IPS DF 6.9 (cell line): ENCODE results near the gene CAMTA1.

Experiments used
- DNase-seq: peaks from one replicate; pipeline ENCODE4 v3.0.0-alpha.2; 2013; ENCODE audit warnings: low read depth, low spot score
- H3K27ac ChIP-seq: one replicate; pipeline ENCODE4 v1.5.1; 2013; ENCODE audit warnings: low read length, control low read depth
- H3K27me3 ChIP-seq: 2 replicates; pipeline ENCODE4 v1.6.1; 2013; ENCODE audit warnings: mild to moderate bottlenecking, low read length; ENCODE audit not compliant: control insufficient read depth, insufficient read depth
- H3K36me3 ChIP-seq: 2 replicates; pipeline ENCODE4 v1.6.1; 2013; ENCODE audit warnings: low read length; ENCODE audit not compliant: control insufficient read depth, insufficient read depth
- H3K4me1 ChIP-seq: 2 replicates; pipeline ENCODE4 v1.6.1; 2013; ENCODE audit warnings: low read length; ENCODE audit not compliant: control insufficient read depth, insufficient read depth
- H3K4me3 ChIP-seq: 2 replicates; pipeline ENCODE4 v1.5.1; 2013; ENCODE audit warnings: mild to moderate bottlenecking, low read length
- H3K9me3 ChIP-seq: 2 replicates; pipeline ENCODE4 v1.6.1; 2013; ENCODE audit warnings: low read length, inconsistent platforms; ENCODE audit not compliant: control insufficient read depth, insufficient read depth
- WGBS: extraction: QIAGEN DNeasy Blood & Tissue Kit; methylation state at CpG from one replicate; pipeline ENCODE4 v1.1.7; 2013; ENCODE audit warnings: mixed read lengths, missing lambda C conversion rate; ENCODE audit not compliant: insufficient read length, insufficient coverage; 5-methylcytosine and 5-hydroxymethylcytosine counted together

CAMTA1 gene

DNA sequence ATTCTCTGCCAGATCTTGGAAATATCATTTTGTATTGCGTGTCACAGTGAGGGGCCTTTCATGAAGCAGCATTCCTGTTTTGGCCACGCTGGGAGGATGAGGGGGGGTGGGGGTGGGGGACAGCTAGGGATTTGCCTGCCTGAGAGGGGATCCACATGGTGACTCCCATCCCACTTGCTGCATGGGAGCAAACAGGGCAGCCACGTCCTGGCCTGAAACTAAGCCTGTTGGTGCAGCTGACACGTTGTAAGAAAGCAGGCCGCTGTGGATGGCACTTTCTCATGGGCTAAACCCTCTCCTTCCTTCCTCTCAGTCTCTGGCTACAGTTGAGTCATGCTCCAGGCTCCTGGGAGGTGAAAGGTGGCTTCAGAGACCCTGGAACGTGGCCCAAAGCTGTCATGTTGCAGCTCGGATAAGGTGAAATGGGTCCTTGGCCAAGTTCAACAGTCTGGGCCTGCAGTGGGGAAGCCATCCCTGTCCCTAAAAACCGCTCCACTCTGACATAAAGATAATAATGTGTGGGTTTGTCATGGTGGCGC is 639.2 kb downstream of the CAMTA1 start:
- no peaks in the 10 kb centered on the region for H3K4me1 ChIP-seq
- H3K9me3 ChIP-seq = no peaks in the 10 kb centered on the region
- no peak overlapping the region for H3K27ac ChIP-seq
- WGBS = no CpG with 5 or more reads among the region's 9 CpGs
- no peaks in the 10 kb centered on the region for H3K27me3 ChIP-seq
- H3K4me3 ChIP-seq = no peak overlapping the region
- H3K36me3 ChIP-seq = no peaks in the 10 kb centered on the region
- no peak for DNase-seq

GRCh38 chr1:7425229-7425628 is 640.0 kb downstream of the CAMTA1 start:
- H3K4me3 ChIP-seq = no peak overlapping the region
- DNase-seq = no peak
- no peaks in the 10 kb centered on the region for H3K4me1 ChIP-seq
- no CpG with 5 or more reads among the region's 6 CpGs for WGBS
- H3K9me3 ChIP-seq = no peaks in the 10 kb centered on the region
- H3K36me3 ChIP-seq = no peaks in the 10 kb centered on the region
- H3K27me3 ChIP-seq = no peaks in the 10 kb centered on the region
- no peak overlapping the region for H3K27ac ChIP-seq

GRCh38 chr1:7425771-7426170 is 640.5 kb downstream of the CAMTA1 start:
- no peak overlapping the region for H3K4me3 ChIP-seq
- H3K36me3 ChIP-seq = no peaks in the 10 kb centered on the region
- WGBS = no CpG with 5 or more reads among the region's 3 CpGs
- H3K9me3 ChIP-seq = no peaks in the 10 kb centered on the region
- DNase-seq = no peak
- no peak overlapping the region for H3K27ac ChIP-seq
- H3K27me3 ChIP-seq = no peaks in the 10 kb centered on the region
- H3K4me1 ChIP-seq = no peaks in the 10 kb centered on the region

- H3K4me3 ChIP-seq = no peak overlapping the region
- no peak for DNase-seq
- H3K27me3 ChIP-seq = no peaks in the 10 kb centered on the region
- no peaks in the 10 kb centered on the region for H3K4me1 ChIP-seq
- H3K9me3 ChIP-seq = no peaks in the 10 kb centered on the region
- WGBS = no CpG with 5 or more reads among the region's 17 CpGs
- no peaks in the 10 kb centered on the region for H3K36me3 ChIP-seq
- H3K27ac ChIP-seq = no peak overlapping the region
These were observed 641.7 kb downstream of the CAMTA1 start for GRCh38 chr1:7426780-7427604.

GRCh38 chr1:7427605-7428300 is 642.5 kb downstream of the CAMTA1 start:
- no CpG with 5 or more reads among the region's 17 CpGs for WGBS
- Histone ChIP-seq H3K36me3 (no peaks in the 10 kb centered on the region), H3K4me1 (no peaks in the 10 kb centered on the region), H3K27ac (no peak overlapping the region), H3K27me3 (no peaks in the 10 kb centered on the region), H3K4me3 (no peak overlapping the region), H3K9me3 (no peaks in the 10 kb centered on the region)
- no peak for DNase-seq

DNA sequence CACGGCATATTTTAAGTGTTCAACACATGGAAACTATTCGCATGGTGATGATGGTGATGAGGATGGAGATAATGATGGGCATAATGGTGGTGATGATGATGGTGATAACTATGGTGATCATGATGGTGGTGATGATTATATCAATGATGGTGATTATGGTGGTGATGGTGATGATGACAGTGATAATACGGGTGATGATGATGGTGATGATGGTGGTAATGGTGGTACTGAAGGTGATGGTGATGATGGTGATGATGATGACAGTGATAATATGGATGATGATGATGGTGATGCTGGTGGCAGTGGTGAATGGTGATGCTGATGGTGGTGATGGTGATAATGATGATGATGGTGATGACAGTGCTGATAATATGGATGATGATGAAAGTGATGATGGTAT is 644.0 kb downstream of the CAMTA1 start:
- H3K27me3 ChIP-seq = no peaks in the 10 kb centered on the region
- H3K9me3 ChIP-seq = no peaks in the 10 kb centered on the region
- WGBS = no CpG with 5 or more reads among the region's 3 CpGs
- H3K4me1 ChIP-seq = no peaks in the 10 kb centered on the region
- DNase-seq = no peak
- H3K27ac ChIP-seq = no peak overlapping the region
- no peaks in the 10 kb centered on the region for H3K36me3 ChIP-seq
- no peak overlapping the region for H3K4me3 ChIP-seq

DNA sequence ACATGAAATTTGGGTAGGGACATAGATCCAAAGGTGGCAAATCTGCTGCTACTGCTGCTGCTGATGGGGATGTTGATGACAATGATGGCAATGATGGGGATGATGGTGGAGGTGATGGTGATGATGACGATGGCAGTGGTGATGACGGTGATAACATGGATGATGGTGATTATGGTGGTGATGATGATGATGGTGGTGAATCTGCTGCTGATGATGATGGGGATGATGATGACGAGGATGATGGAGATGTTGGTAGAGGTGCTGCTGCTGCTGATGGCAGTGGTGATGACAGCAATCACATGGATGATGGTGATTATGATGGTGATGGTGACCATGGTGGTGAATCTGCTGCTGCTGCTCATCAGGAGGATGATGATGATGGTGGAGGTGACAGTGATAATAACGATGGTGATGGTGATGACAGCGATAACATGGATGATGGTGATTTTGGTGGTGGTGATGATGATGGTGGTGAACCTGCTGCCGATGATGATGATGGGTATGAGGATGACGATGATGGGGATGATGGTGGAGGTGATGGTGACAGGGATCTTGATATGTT is 644.9 kb downstream of the CAMTA1 start:
- no peak for DNase-seq
- Histone ChIP-seq H3K9me3 (no peaks in the 10 kb centered on the region), H3K4me1 (no peaks in the 10 kb centered on the region), H3K4me3 (no peak overlapping the region), H3K36me3 (no peaks in the 10 kb centered on the region), H3K27ac (no peak overlapping the region), H3K27me3 (no peaks in the 10 kb centered on the region)
- 100% methylated on average over 1 of the region's 7 CpGs for WGBS

GRCh38 chr1:7430691-7431090 is 645.4 kb downstream of the CAMTA1 start:
- Histone ChIP-seq H3K4me1 (no peaks in the 10 kb centered on the region), H3K9me3 (no peaks in the 10 kb centered on the region), H3K27ac (no peak overlapping the region), H3K36me3 (no peaks in the 10 kb centered on the region), H3K27me3 (no peaks in the 10 kb centered on the region), H3K4me3 (no peak overlapping the region)
- no peak for DNase-seq
- no CpG with 5 or more reads among the region's 1 CpG for WGBS

DNA sequence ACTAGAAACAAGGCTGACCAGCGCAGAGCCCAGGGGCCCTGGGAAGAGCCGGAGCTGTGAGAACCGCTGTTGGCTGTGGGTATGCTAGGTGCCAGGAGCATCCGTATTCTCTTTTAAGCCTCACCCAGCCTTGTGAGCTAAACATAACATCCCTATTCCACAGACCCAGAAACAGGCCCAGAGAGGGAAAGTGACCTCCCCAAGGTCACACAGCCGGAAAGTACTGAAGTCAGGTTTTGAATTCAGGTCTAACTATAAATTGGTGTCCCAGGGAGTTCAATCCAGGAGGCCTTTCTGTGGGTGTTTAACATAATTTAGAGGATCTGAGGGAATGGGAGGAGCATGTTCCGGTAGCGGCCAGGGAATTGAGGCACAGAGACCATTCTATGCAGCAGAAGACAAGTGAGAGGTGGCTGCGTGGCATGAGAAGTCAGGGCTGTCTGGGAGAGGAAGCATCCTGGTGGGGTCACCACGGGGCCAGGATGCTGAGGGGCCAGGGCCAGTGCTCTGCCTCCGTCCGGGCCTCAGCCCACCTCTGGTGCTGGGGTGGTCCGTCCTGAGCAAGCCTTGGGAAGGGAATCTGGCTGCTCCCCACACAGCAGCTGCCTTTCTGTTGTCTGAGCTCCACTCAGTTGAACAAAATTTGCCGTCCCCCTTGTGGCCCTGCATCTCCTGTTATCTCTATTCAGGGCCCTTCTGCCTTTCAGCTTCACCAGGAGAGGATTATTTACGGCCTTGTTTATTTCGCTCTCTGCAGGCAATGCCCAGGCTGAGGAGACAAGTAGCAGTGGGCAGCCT is 647.0 kb downstream of the CAMTA1 start:
- no peak overlapping the region for H3K4me3 ChIP-seq
- H3K4me1 ChIP-seq = no peaks in the 10 kb centered on the region
- no peaks in the 10 kb centered on the region for H3K36me3 ChIP-seq
- DNase-seq = no peak
- WGBS = no CpG with 5 or more reads among the region's 15 CpGs
- no peaks in the 10 kb centered on the region for H3K27me3 ChIP-seq
- no peaks in the 10 kb centered on the region for H3K9me3 ChIP-seq
- no peak overlapping the region for H3K27ac ChIP-seq

DNA sequence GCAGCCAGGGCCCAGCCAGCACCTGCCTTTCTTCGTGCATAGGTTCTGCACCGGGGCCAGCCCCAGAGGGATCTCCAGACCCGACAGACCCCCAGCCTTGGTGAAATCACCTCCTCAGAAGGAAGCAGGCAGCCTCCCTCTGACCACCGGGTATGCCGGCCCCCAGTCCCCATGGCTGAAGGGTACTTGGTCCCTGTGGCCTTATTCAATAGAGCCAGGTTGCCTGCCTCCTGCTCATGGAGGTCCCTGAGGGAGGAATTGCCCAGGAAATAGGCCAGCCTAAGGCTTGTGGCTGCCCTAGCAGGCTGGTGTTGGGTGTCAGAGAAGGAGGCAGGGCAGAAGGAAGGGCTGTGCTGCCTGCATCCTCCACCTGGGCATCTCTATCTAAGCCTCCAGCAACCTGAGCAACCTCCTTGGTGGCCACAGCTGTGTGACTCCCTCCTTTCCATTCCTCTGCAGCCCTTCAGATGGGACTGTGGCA is 647.7 kb downstream of the CAMTA1 start:
- no peak overlapping the region for H3K4me3 ChIP-seq
- no CpG with 5 or more reads among the region's 5 CpGs for WGBS
- H3K9me3 ChIP-seq = no peaks in the 10 kb centered on the region
- no peak overlapping the region for H3K27ac ChIP-seq
- H3K27me3 ChIP-seq = no peaks in the 10 kb centered on the region
- no peaks in the 10 kb centered on the region for H3K36me3 ChIP-seq
- no peaks in the 10 kb centered on the region for H3K4me1 ChIP-seq
- DNase-seq = no peak
